Measurements from ENCODE around the gene HSBP1L1.

HSBP1L1 gene

DNA sequence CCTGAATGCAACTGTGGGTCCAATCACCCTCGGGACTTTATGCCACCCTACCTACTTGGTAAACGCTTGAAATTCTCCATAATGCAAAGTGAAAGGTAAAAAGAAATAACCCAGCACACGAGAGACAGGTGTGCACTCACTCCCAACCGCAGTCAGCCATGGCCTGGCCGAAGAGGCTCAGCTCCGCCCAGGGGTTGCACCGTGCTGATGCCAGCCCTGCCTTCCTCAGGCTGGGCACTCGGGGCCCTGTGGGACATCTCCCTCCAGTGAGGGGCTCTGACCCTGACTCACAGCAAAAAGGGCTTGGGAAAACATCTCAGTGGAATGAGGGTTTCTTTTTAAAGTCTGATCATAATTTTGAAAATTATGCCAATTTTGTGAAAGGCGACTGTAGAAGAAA lies 26.2 kb upstream of the HSBP1L1 start:
- Mint-ChIP-seq H3K4me3 (no peak overlapping the region), H3K27ac (no peak overlapping the region), H3K4me1 (peaks cover 27% of the 10 kb centered on the region), H3K9me3 (peaks cover 7 to 22% of the 10 kb centered on the region in 2 donors), H3K27me3 (no peaks in the 10 kb centered on the region)
- ATAC-seq (no peak), DNase-seq (no peak)

DNA sequence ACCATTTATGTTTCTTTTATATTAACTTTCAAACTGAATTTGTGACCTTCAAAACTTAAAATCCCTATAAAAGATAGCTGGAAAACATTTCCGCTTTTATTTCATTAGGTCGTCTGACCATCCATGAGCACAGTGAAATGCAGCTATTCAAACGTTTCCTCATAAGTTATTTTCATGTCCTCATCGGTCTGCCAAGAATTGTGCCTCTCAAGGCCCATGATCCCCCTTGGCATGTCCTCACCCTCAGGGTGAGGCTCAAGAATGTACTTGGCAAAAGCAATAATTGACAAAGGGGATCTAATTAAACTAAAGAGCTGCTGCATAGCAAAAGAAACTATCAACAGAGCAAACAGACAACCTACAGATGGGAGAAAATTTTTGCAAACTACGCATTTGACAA lies 25.3 kb upstream of the HSBP1L1 start:
- DNase-seq (no peak), ATAC-seq (no peak)
- H3K27ac Mint-ChIP-seq: no peak overlapping the region
- H3K9me3 Mint-ChIP-seq: peaks cover 0 to 13% of the 10 kb centered on the region in 2 donors
- H3K27me3 Mint-ChIP-seq: no peaks in the 10 kb centered on the region
- H3K4me1 Mint-ChIP-seq: peaks cover 36% of the 10 kb centered on the region
- H3K4me3 Mint-ChIP-seq: no peak overlapping the region

DNA sequence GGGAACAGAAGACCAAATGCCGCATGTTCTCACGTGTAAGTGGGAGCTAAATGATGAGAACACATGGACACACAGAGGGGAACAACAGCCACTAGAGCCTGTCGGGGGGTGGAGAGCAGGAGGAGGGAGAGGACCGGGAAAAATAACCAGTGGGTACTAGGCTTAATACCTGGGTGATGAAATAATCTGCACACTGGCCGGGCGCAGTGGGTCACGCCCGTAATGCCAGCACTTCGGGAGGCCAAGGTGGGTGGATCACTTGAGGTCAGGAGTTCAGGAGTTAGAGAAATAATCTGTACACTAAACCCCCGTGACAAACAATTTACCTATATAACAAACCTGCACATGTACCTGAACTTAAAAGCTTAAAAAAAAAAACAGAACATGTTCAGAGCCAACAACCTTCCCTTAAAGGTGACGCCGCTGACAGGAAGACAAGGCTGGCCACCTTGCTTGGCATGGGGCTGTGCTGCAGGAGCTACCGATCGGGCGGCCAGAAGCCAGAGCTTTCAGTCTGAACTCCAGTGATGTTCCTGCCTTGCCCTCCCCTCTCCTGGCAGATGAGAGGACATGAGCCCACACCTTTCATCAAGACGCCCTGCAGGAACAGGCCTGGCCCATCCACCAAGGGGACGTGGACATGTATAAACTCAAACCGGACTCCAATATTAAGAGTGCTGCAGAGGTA lies 24.2 kb upstream of the HSBP1L1 start:
- Mint-ChIP-seq H3K27ac (no peak overlapping the region), H3K9me3 (peaks cover 0 to 10% of the 10 kb centered on the region in 2 donors), H3K4me1 (peaks cover 48% of the 10 kb centered on the region), H3K4me3 (no peak overlapping the region), H3K27me3 (no peaks in the 10 kb centered on the region)
- ATAC-seq: no peak
- no peak for DNase-seq

DNA sequence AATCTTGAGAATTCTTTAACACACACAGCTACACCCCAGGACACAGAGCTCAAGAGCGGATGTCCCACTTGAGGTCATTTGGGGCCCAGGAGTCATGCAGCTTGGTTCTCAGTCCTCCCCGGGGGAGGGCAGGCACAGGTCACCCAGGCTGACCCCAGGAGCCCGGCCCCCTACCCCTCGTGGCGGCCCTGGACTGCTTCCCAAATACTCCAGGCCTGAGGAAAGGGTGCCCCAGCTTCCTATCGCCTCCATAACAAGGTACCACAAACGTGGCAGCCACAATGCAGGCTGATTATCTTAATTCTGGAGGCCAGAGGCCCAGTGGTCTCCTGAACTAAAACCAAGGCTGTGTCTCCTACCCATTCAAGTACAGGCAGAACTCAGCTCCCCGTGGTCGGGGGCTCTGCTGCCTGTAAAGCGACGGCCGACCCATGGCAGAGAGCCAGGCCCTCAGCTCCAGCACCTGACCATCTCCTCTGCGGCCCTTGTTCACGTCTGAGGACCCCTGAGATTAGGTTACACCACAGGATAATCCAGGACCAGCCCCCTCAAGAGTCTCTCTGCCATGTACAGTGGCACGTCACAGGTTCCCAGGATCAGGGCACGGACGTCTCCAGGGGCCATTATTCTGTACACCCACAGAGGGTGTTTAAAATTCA lies 23.5 kb upstream of the HSBP1L1 start:
- peaks cover 0 to 4% of the 10 kb centered on the region in 2 donors for H3K9me3 Mint-ChIP-seq
- H3K27me3 Mint-ChIP-seq: no peaks in the 10 kb centered on the region
- H3K4me1 Mint-ChIP-seq: peaks cover 54% of the 10 kb centered on the region
- ATAC-seq (no peak), DNase-seq (peak in 1 of 2 donors; percentile 5)
- H3K4me3 Mint-ChIP-seq: no peak overlapping the region
- no peak overlapping the region for H3K27ac Mint-ChIP-seq

DNA sequence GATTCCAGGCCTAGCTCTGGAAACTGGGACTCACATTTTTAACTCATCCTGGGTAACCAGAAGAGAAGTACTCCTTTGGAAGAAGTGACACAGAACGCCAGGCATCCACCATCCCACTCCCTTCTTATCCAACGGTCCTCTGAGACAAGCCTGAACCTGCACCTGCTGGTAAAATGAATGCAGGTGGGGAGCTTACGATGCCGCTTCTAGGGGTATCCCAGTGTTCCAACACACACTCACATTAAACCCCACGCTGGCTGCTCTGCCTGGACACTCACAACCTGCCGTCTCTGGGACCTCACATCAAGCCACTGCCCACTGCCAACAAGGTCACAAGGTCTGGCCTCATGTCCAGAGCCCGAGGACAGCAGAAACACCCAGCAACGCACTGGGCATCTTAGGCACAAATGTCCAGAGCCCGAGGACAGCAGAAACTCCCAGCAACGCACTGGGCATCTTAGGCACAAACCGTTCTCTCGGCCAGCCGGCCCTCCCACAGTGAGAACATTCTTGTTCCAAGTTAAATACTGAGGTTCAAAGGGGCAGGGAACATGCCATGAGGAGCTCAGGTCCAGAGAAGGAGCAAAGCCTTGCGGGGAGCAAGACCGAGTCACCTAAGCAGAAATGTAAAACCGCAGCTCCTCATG lies 22.8 kb upstream of the HSBP1L1 start:
- ATAC-seq (no peak), DNase-seq (peak in 1 of 2 donors; percentile 2)
- no peaks in the 10 kb centered on the region for H3K27me3 Mint-ChIP-seq
- peak overlapping the region in 1 of 2 donors; percentile 15 for H3K27ac Mint-ChIP-seq
- no peak overlapping the region for H3K4me3 Mint-ChIP-seq
- H3K4me1 Mint-ChIP-seq: peaks cover 61% of the 10 kb centered on the region
- H3K9me3 Mint-ChIP-seq: no peaks in the 10 kb centered on the region

DNA sequence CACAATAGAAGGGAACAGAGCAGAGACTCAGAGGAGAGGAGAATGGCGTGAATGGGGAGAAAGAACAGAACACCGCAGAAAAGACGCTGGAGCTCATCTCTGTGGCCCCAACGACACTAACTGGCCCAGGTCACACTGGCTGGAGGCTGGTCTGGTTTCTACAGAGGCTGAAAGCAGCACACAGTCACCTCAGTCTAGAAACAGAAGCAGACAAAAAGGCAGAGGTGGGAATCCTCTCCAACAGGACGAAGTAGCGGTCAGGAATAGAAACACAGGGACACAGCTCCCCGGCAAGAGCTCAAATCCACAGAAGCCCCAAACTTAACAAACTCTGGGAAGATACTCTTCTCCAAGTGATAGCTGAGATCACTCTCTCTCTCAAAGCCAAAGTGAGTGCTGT lies 22.2 kb upstream of the HSBP1L1 start:
- H3K9me3 Mint-ChIP-seq: no peaks in the 10 kb centered on the region
- H3K27me3 Mint-ChIP-seq: no peaks in the 10 kb centered on the region
- ATAC-seq: no peak
- peak in 1 of 2 donors; percentile 3 for DNase-seq
- H3K27ac Mint-ChIP-seq: peak overlapping the region in 1 of 2 donors; percentile 15
- no peak overlapping the region for H3K4me3 Mint-ChIP-seq
- peaks cover 62% of the 10 kb centered on the region for H3K4me1 Mint-ChIP-seq

DNA sequence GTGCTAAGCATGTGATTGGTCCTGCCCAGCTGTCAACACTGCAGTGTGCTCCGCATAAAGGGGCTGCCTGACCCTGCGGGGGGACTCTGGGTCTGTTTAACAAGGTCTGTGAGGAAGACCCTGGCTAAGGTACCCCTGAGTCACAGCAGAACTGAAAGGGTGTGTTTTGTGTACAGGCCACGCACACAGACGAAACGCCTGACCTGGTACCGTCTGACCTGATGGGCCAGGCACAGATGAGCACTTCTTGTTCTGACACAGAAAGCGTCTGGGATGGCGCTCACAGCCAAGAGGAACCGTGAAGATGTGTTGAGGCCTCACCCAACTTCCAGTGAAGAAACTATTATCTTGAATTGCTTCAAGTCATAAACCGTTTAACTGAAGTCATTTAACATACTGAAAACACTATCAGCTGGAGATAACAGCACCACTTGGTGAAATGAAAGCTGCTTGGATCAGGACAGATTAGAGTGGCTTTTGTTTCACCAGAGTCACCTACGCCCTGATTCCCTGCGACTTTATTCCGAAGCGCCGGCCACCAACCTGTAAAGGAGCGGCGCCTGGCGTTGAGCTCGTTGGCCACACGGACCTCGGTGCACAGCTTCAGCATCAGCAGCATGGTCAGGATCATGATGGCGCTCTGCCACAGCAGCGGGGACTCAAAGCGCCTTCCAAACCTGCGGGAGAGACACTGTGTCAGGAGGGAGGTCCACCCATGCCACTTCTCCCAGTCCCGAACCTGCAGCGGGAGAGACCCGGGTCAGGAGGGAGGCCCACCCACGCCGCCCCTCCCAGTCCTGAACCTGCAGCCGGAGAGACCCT lies 21.4 kb upstream of the HSBP1L1 start:
- peaks cover 58% of the 10 kb centered on the region for H3K4me1 Mint-ChIP-seq
- H3K4me3 Mint-ChIP-seq: no peak overlapping the region
- no peaks in the 10 kb centered on the region for H3K27me3 Mint-ChIP-seq
- ATAC-seq: no peak
- DNase-seq: peak in 1 of 2 donors; percentile 7
- H3K27ac Mint-ChIP-seq: peak overlapping the region in 1 of 2 donors; percentile 25
- H3K9me3 Mint-ChIP-seq: no peaks in the 10 kb centered on the region

DNA sequence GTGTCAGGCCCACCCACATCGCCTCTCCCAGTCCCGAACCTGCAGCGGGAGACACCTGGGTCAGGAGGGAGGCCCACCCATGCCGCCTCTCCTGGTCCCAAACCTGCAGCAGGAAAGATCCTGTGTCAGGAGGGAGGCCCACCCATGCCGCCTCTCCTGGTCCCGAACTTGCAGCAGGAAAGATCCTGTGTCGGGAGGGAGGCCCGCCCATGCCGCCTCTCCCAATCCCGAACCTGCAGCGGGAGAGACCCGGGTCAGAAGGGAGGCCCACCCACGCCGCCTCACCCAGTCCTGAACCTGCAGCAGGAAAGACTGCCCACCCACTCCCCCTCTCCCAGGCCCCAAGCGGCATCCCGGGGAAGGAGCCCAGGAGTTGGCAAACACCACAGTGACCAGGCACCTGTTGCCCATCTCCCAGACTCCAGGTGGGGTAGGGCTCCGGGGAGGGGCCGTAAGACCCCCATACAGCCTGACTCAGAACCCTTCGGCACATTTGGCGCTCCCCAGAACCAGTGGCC lies 20.8 kb upstream of the HSBP1L1 start:
- no peak overlapping the region for H3K27ac Mint-ChIP-seq
- peak overlapping the region; percentile 13 to 72 for H3K4me3 Mint-ChIP-seq
- H3K4me1 Mint-ChIP-seq: peaks cover 61% of the 10 kb centered on the region

DNA sequence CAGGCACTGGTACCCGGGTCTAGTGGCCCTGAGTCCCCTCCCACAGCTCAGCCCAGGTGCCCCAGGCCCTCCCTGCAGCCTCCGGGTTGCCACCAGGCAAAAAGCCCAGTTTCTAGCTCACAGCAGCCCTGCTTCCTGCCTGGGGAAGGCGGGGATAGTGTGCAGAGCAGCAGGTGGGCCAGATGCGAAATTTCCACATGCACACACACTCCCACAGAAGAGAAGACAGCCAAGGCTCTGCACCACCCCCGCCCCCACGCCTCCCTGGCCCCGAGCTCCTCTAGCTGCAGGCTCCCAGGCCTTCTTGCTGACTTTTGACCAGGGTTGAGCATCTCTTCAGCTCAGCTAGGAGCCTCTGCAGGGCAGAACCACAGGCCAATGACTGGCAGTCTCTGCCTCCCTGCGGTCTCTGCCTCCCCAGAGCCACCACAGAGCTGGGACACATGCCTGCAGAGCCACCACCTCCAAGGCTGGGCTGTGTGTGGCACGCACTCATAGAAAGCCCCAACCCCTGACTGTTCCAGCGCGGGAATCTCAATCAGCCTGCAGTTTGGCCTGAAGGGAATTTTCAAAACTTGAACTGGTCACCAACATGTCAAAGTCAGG lies 20.2 kb upstream of the HSBP1L1 start:
- Mint-ChIP-seq H3K27ac (peak overlapping the region in 1 of 2 donors; percentile 90), H3K4me3 (peak overlapping the region; percentile 35 to 72), H3K4me1 (peaks cover 67% of the 10 kb centered on the region)

More for the DNA sequence above, 20.8 kb upstream of the HSBP1L1 start:
- DNase-seq: peak in 1 of 2 donors; percentile 7
- no peaks in the 10 kb centered on the region for H3K27me3 Mint-ChIP-seq
- no peak for ATAC-seq
- H3K9me3 Mint-ChIP-seq: no peaks in the 10 kb centered on the region

DNA sequence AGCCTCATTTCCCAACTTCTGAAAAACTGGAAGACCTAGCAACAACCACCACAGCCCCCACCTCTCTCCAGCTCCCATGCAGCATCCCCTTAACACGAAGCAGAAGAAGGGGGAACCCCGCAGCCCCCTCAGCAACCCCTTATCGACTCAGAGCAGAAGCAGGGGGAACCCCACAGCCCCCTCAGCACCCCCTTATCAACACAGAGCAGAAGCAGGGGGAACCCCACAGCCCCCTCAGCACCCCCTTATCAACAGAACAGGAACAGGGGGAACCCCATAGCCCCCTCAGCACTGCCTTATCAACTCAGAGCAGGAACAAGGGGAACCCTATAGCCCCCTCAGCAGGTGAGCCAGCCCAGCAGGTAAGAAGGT lies 19.7 kb upstream of the HSBP1L1 start:
- ATAC-seq: peak; percentile 41
- peak overlapping the region; percentile 35 to 72 for H3K4me3 Mint-ChIP-seq

More for the DNA sequence above, 20.2 kb upstream of the HSBP1L1 start:
- peak; percentile 43 to 63 for DNase-seq
- ATAC-seq: peak; percentile 91
- H3K27me3 Mint-ChIP-seq: no peaks in the 10 kb centered on the region
- H3K9me3 Mint-ChIP-seq: no peaks in the 10 kb centered on the region

DNA sequence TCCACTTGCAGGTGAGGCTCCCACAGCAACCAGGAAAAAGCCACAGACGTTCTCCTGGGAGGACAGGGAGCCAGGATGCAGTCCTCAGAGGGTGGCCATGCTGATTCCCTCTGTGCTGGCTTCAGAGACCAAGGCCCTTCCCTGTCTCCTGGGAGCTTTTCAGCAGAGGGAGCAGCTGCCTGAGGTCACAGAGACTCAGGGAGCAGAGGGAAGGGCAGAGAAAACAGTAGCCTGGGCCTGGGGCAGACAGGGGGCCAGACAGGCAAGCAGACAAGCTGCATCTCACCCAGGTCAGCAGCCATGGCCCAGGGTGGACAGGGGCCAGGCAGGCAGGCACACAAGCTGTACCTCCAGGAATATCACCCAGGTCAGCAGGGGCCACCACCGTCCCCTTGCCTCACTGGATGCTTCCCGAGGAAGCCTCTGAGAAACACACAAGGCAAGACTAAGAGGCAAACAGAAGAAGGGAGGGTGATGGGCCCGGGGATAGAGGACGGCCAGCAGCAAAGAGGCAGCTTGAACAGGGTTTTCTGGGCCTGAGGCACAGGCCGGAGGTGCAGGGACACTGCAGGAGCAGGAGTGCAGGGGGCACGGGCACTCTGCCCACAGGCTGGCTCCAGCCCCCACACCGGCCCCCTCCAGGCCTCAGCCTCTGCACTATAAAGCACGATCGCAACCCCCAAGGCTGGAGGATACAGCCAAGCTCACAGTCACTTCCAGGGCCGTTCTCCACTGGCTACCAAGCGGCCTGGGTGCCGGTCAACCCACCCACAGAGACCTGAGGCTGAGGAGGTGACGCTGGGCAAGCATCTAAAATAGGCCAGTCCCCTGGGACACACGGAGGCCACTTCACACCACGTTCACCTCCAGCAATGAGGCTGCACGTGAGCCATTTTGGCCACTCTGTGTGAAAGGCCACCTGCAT lies 19.1 kb upstream of the HSBP1L1 start:
- no peaks in the 10 kb centered on the region for H3K27me3 Mint-ChIP-seq
- peak overlapping the region in 1 of 2 donors; percentile 65 for H3K27ac Mint-ChIP-seq
- H3K9me3 Mint-ChIP-seq: no peaks in the 10 kb centered on the region
- peak overlapping the region in 1 of 2 donors; percentile 72 for H3K4me3 Mint-ChIP-seq
- ATAC-seq (no peak), DNase-seq (no peak)
- peaks cover 78% of the 10 kb centered on the region for H3K4me1 Mint-ChIP-seq

More for the DNA sequence above, 19.7 kb upstream of the HSBP1L1 start:
- H3K27ac Mint-ChIP-seq: peak overlapping the region in 1 of 2 donors; percentile 90
- H3K27me3 Mint-ChIP-seq: no peaks in the 10 kb centered on the region
- peak in 1 of 2 donors; percentile 10 for DNase-seq
- H3K9me3 Mint-ChIP-seq: no peaks in the 10 kb centered on the region
- peaks cover 72% of the 10 kb centered on the region for H3K4me1 Mint-ChIP-seq

DNA sequence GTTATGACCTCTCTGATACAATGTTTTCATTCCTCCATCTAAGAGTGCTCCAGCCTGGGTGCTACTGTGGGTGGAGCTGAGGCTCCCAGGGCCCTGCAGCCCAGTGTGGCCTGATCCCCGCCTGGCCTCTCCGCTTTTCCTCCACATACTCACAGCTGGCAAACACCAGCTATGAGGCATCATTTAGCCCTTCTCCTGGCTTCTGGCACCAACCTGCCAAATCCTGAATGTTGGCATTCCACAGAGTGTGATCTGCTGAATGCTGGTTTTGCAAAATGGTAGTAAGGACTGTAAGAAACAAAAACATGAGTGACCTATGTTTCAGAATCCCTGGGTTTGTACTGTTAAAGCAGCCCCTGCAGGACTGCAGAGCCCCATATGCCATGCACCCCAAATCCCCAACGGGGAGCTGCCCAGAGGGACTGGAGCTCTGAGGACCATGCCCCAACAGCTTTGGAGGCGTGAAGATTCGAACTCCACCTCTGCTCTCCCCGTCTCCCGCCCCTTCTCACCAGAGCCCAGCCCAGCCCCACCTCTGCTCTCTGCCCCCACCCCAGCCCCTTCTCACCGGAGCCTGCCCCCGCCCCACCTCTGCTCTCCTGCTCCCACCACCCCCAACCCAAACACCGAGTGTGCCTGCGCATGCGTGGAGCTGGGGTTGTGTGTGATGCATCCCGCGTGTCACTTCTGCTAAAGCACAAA lies 17.2 kb upstream of the HSBP1L1 start:
- H3K27me3 Mint-ChIP-seq: no peaks in the 10 kb centered on the region
- H3K27ac Mint-ChIP-seq: no peak overlapping the region
- no peak overlapping the region for H3K4me3 Mint-ChIP-seq

DNA sequence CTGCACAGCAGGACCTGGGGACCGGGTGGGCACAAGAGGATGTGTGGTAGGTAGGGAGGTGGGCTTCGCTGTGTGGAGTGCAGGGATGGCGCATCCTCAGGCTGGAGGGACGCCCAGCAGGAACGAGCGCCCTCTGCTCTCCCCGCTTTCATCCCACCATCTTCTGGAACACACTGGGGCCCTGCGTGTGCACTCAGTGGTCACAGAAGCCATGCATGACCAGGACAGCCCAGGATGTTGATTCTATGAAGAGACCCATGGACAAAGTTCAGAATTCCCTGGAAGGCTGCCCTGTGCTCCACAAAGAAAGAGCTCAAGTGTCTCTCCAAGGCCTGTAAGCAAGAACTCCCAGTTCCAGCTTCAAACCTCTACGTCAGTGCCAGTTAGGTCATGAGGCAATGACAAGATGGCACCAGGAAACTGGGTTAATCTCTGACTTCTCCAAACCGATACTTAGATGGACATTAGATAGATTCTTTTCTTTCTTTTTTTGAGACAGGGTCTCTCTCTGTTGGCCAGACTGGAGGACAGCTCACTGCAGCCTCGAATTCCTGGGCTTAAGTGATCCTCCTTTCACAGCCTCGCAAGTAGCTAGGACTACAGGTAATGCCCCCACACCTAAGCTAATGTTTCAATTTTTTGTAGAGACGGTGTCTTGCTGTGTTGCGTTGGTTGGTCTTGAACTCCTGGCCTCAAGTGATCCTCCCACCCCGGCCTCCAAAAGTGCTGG lies 16.4 kb upstream of the HSBP1L1 start:
- no peak overlapping the region for H3K4me3 Mint-ChIP-seq
- no peaks in the 10 kb centered on the region for H3K9me3 Mint-ChIP-seq
- peaks cover 71% of the 10 kb centered on the region for H3K4me1 Mint-ChIP-seq
- no peak for ATAC-seq
- no peak for DNase-seq
- H3K27me3 Mint-ChIP-seq: no peaks in the 10 kb centered on the region
- H3K27ac Mint-ChIP-seq: no peak overlapping the region

More for the DNA sequence above, 17.2 kb upstream of the HSBP1L1 start:
- H3K4me1 Mint-ChIP-seq: peaks cover 78% of the 10 kb centered on the region
- no peaks in the 10 kb centered on the region for H3K9me3 Mint-ChIP-seq
- ATAC-seq: no peak
- no peak for DNase-seq
